Body of pancreas (tissue), 4 donors: ENCODE data around the gene PKN1. TPM values are rescaled to one million over a fixed set of nuclear protein-coding genes. Genes with fewer than 3 reads are reported as not detected.

ENCODE experiments used
- ATAC-seq: fragments of 150-250 bp; one replicate; pipeline ENCODE4 v1.9.1; 2016
- DNase-seq, 4 donors: peaks; one replicate each; pipeline ENCODE4 v3.0.0-alpha.2; 2019
- H3K27ac ChIP-seq, 4 donors: fragments of 200-600 bp; sonication (generic); 1 replicate in 3 of 4; 2 replicates in 1 of 4; pipeline versions ENCODE4 v1.5.1 to v1.6.1; 2016 to 2019; ENCODE audit warnings: mild to moderate bottlenecking in 1 of 4, mixed read lengths in 1 of 4, moderate library complexity in 1 of 4
- H3K27me3 ChIP-seq, 2 donors: fragments of 200-600 bp; sonication (generic); one replicate each; pipeline ENCODE4 v1.6.0; 2016; ENCODE audit warnings: mild to moderate bottlenecking in 1 of 2
- H3K36me3 ChIP-seq, 2 donors: fragments of 200-600 bp; sonication (generic); replicated peaks in 1 of 2; 2 replicates each; pipeline ENCODE4 v1.5.1; 2016; ENCODE audit warnings: low read depth in 2 of 2; ENCODE audit not compliant: insufficient read depth in 1 of 2
- H3K4me1 ChIP-seq: fragments of 200-600 bp; sonication (generic); one replicate; pipeline ENCODE4 v1.6.0; 2016
- H3K4me3 ChIP-seq, 2 donors: fragments of 200-600 bp; sonication (generic); 1 replicate in 1 of 2; 2 replicates in 1 of 2; pipeline ENCODE4 v1.5.1; 2016 to 2019
- H3K9me3 ChIP-seq, 3 donors: fragments of 200-600 bp; sonication (generic); 1 replicate in 2 of 3; 2 replicates in 1 of 3; pipeline ENCODE4 v1.5.1; 2016
- POLR2A ChIP-seq, 3 donors: fragments of 450-650 bp; IDR thresholded peaks; one replicate each; pipeline ENCODE4 v1.6.1; 2016; ENCODE audit warnings: antibody characterized with exemption in 3 of 3, mild to moderate bottlenecking in 2 of 3
- WGBS, 2 donors: methylation state at CpG; one replicate each; pipeline ENCODE4 v1.1.5; 2017; 5-methylcytosine and 5-hydroxymethylcytosine counted together
- intact Hi-C: fragments of 100-400 bp; cut with DNase I; formaldehyde crosslinking; loops from one replicate; pipeline ENCODE4 v1.15.1; 2023
- total RNA-seq, 2 donors: library from RNA; depleted of rRNA; stranded (reverse); fragments of >200 nt; gene quantifications; one replicate each; pipeline ENCODE4 v1.1.0, GENCODE V29; 2016
- TF ChIP-seq, protein P1 (sequence below), 7 experiments: fragments of 450-650 bp in 4 of 7; fragments of 200-600 bp in 3 of 7; sonication (generic) in 3 of 7; IDR thresholded peaks; one replicate each; pipeline ENCODE4 v1.5.1; 2016 to 2019; ENCODE audit warnings: antibody characterized with exemption in 7 of 7

PKN1 gene
- total RNA-seq, result 10 to 100 TPM; 82.5 to 83.4 TPM

DNA sequence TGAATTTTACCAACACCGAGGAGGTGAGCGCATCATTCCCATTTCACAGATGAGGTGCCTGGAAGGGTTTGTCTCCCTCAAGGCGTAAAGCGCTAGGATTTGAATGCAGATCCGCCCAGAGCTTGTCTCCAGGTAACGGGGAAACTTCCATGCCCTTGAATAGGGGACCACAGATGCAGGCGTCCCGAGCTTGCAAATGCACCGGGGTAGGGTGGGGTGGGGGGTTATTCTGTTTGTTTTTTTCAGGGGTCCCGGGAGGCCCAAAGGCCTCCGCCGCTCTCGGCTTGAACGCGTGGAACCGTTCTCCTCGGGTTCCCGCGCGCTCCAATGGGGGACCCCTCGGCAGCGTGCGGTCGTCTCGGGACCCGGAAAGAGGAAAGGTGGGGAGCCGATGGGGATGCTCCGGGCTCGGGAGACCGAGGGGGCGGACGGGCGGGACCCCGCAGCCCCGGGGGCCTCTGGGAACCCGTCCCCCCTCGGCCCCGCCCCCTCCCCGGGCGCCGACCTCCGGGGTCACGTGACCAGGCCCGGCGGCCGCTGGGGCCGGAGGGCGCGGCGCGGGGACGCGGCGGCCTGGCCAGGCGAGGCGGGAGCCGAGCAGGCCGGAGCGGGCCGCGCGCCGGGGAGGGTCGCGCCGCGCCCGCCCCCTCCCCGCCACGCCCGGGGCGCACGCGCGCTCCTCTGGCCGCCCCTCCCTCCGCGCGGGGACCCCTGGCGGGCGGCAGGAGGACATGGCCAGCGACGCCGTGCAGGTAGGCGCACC lies at the start of gene PKN1:
Gene PKN1 (plus strand): TSS at position 516 of the 763 bp plus-strand sequence. CDS start 216 bp downstream, at position 732.
- WGBS, 2 donors, result 3 to 50% methylated on average over 2 to 45 of the region's 85 CpGs
- ATAC-seq (peak; percentile 71), DNase-seq (peak; percentile 38 to 65 (median 52))
- no peaks in the 10 kb centered on the region for H3K36me3 ChIP-seq
- TF ChIP-seq POLR2A (IDR thresholded peaks at IDR 0.05), result peak in 1 of 3 donors; percentile 15
- TF ChIP-seq, protein P1, sequence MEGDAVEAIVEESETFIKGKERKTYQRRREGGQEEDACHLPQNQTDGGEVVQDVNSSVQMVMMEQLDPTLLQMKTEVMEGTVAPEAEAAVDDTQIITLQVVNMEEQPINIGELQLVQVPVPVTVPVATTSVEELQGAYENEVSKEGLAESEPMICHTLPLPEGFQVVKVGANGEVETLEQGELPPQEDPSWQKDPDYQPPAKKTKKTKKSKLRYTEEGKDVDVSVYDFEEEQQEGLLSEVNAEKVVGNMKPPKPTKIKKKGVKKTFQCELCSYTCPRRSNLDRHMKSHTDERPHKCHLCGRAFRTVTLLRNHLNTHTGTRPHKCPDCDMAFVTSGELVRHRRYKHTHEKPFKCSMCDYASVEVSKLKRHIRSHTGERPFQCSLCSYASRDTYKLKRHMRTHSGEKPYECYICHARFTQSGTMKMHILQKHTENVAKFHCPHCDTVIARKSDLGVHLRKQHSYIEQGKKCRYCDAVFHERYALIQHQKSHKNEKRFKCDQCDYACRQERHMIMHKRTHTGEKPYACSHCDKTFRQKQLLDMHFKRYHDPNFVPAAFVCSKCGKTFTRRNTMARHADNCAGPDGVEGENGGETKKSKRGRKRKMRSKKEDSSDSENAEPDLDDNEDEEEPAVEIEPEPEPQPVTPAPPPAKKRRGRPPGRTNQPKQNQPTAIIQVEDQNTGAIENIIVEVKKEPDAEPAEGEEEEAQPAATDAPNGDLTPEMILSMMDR (IDR thresholded peaks at IDR 0.05), result peak in 2 of 7 experiments; percentile 25 to 28
- no peaks in the 10 kb centered on the region for H3K27me3 ChIP-seq
- peak within 1 kb of the TSS; percentile 46 to 70 for H3K4me3 ChIP-seq
- H3K4me1 ChIP-seq, result peaks cover 32% of the 10 kb centered on the region
- intact Hi-C loops, result no loop called here
- H3K27ac ChIP-seq, result peak within 1 kb of the TSS; percentile 43 to 79 (median 68)
- no peaks in the 10 kb centered on the region for H3K9me3 ChIP-seq

DNA sequence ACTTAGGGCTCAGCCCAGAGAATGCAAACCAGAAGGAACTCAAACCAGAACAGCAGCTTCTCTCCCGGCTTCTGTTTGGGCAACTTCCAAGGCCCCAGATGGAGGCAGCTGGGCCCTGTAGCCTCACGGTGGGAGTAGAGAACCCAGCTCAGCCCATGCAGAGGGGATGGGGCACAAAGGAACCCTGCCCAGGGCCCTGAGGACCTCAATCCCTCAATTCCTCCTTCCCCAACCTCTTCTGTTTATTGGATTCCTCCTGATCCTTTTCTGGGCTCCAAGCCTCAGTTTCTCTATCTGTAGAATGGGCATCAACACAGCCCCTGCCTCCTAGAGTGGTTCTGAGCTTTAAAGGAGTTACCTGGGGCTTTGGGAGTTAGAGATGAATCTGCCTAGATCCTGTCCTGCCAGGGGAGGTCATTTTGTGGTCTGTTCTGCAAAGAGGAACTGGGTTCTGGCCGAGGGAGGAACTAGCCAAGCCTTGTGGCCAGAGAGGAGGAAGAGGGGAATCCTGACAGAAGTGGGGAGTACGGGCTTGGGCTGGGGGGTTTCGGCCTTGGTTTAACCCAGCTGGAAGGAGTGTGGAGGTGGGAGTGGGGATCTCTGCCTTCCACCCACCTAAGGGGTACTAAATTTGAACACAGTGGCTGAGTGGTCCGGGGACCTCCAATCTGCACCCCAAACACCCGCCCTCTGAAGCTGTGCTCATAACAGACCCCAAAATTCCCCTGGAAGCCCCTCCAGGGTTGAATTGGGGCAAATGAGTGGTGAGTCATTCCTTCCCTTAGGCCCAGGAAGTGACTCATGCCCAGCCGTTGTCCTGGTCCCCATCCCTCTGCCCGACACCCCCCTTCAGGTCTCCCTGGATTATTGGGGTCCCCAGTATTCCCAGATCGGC lies 49.2 kb upstream of the PKN1 start:
- TF ChIP-seq, protein P1 (IDR thresholded peaks at IDR 0.05), result no peak
- TF ChIP-seq POLR2A (IDR thresholded peaks at IDR 0.05), result no peak
- H3K27ac ChIP-seq, result peak overlapping the region in 3 of 4 donors; percentile 7 to 39 (median 32)
- peaks cover 36% of the 10 kb centered on the region for H3K4me1 ChIP-seq
- intact Hi-C loops, result no loop called here
- no peaks in the 10 kb centered on the region for H3K27me3 ChIP-seq
- H3K4me3 ChIP-seq, result no peak overlapping the region
- WGBS, 2 donors, result 60 to 76% methylated on average over 6 to 10 of the region's 10 CpGs
- no peaks in the 10 kb centered on the region for H3K36me3 ChIP-seq
- no peaks in the 10 kb centered on the region for H3K9me3 ChIP-seq
- ATAC-seq, result no peak
- DNase-seq, result peak in 1 of 4 donors; percentile 45

DNA sequence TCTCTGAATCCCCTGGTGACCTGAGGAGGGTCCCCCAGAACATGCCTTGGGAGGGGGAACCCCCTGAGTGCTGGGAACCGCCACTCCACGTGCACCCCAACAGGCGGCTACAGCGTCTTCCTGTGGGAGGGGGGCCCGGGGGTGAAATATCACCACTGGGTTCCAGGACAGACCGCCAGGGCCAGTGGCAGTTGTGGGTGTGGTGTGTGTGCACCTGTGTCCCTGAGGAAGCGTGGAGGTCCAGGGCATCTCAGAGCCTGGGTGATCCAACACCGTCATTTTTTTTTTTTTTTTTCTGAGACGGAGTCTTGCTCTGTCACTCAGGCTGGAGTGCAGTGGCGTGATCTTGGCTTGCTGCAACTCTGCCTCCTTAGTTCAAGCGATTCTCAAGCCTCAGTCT lies 47.6 kb upstream of the PKN1 start:
- H3K27ac ChIP-seq, result no peak overlapping the region
- no peak for ATAC-seq
- intact Hi-C loops, result no loop called here
- no peaks in the 10 kb centered on the region for H3K27me3 ChIP-seq
- WGBS, 2 donors, result 71 to 76% methylated on average over 10 to 11 of the region's 11 CpGs
- H3K9me3 ChIP-seq, result no peaks in the 10 kb centered on the region
- no peak for DNase-seq
- no peak overlapping the region for H3K4me3 ChIP-seq
- TF ChIP-seq, protein P1 (IDR thresholded peaks at IDR 0.05), result no peak
- TF ChIP-seq POLR2A (IDR thresholded peaks at IDR 0.05), result no peak
- H3K36me3 ChIP-seq, result no peaks in the 10 kb centered on the region
- peaks cover 32% of the 10 kb centered on the region for H3K4me1 ChIP-seq

DNA sequence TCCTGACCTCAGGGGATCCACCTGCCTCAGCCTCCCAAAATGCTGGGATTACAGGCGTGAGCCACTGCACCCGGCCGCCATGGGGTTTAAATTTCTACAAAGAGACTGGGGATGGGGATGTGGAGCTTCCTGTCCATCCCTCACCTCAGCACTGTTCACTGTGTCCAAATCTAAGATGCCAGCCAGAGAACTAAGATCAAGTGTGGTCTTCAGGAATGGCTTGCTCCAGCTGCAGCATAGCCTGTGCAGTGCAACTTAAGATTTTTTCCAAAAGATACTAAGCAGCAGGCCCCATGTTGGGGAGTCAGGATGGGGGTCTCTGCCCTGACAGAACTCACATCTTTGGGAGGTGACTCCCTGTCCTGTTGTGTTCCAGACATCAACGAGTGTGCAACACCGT lies 42.6 kb upstream of the PKN1 start:
- DNase-seq (no peak), ATAC-seq (no peak)
- Histone ChIP-seq H3K36me3 (peaks cover 0 to 7% of the 10 kb centered on the region in 2 donors), H3K4me3 (no peak overlapping the region), H3K27ac (no peak overlapping the region), H3K4me1 (no peaks in the 10 kb centered on the region), H3K27me3 (no peaks in the 10 kb centered on the region), H3K9me3 (no peaks in the 10 kb centered on the region)
- 92 to 100% methylated on average over 4 to 5 of the region's 5 CpGs for WGBS, 2 donors
- TF ChIP-seq, protein P1 (IDR thresholded peaks at IDR 0.05), result no peak
- TF ChIP-seq POLR2A (IDR thresholded peaks at IDR 0.05), result no peak
- intact Hi-C loops, result no loop called here
